A549 (cell line): ENCODE measurements around the gene BSPRY.

ENCODE experiments used
- CBX8 ChIP-seq: fragments of 200-600 bp; sonication (generic); IDR thresholded peaks from 2 replicates; pipeline ENCODE4 v1.6.1; 2016
- CEBPB ChIP-seq, 2 experiments: fragments of >200 bp in 1 of 2; sonication (Bioruptor Twin) in 1 of 2; formaldehyde crosslinking in 1 of 2; IDR thresholded peaks; 2 replicates each; pipeline ENCODE4 v1.6.1; 2012 to 2016
- CTCF ChIP-seq: fragments of >200 bp; sonication (Bioruptor Twin); formaldehyde crosslinking; IDR thresholded peaks from 3 replicates; pipeline ENCODE4 v1.5.1; 2016
- EP300 ChIP-seq, 2 experiments: fragments of >200 bp; sonication (Bioruptor Twin); formaldehyde crosslinking; IDR thresholded peaks; 2 replicates in 1 of 2; 3 replicates in 1 of 2; pipeline ENCODE4 v1.6.1; 2016 to 2017
- MAFK ChIP-seq: fragments of 450-650 bp; IDR thresholded peaks from 2 replicates; pipeline ENCODE4 v1.6.1; 2014; ENCODE audit not compliant: partially characterized antibody
- MAX ChIP-seq: IDR thresholded peaks from 2 replicates; pipeline ENCODE4 v1.6.1; 2012
- POLR2A ChIP-seq: IDR thresholded peaks from 2 replicates; pipeline ENCODE4 v1.6.1; 2012; ENCODE audit warnings: mild to moderate bottlenecking, low read length
- RAD21 ChIP-seq, 2 experiments: fragments of >200 bp in 1 of 2; sonication (Bioruptor Twin) in 1 of 2; formaldehyde crosslinking in 1 of 2; IDR thresholded peaks in 1 of 2; conservative IDR thresholded peaks in 1 of 2; 2 replicates in 1 of 2; 3 replicates in 1 of 2; pipeline ENCODE4 v1.6.1; 2012 to 2018; ENCODE audit warnings: inconsistent platforms in 1 of 2
- USF2 ChIP-seq: fragments of 450-650 bp; IDR thresholded peaks from 2 replicates; pipeline ENCODE4 v1.6.1; 2014; ENCODE audit warnings: antibody characterized with exemption

- TF ChIP-seq RAD21 (conservative IDR thresholded peaks at IDR 0.05 in 1 of 2, IDR thresholded peaks at IDR 0.05 in 1 of 2) (no peak), CEBPB (IDR thresholded peaks at IDR 0.05) (no peak), CTCF (no peak), CBX8 (no peak), POLR2A (no peak), EP300 (IDR thresholded peaks at IDR 0.05) (no peak), MAFK (no peak), USF2 (no peak), MAX (no peak)
These were observed 26.0 kb downstream of the BSPRY start for GRCh38 chr9:113375057-113376023.
